Hindlimb muscle (tissue), 1 donor: ENCODE measurements around the gene ATG3. TPM values are rescaled to one million over a fixed set of nuclear protein-coding genes. Genes with fewer than 3 reads are reported as not detected.
A peak's percentile ranks its signal among the peaks of the same experiment; 100 is the strongest.
"Not testable (repeated sequence)": the region's sequence is repeated elsewhere in the genome, so short reads cannot be mapped to it uniquely, and the experiment has no call there.

Experiments used
- DNase-seq: peaks from one replicate; pipeline ENCODE4 v3.0.0-alpha.2; 2013
- polyA plus RNA-seq: library from polyadenylated mRNA; unstranded; fragments of 120-200 nt; gene quantifications from one replicate; pipeline ENCODE4 v1.2.1, GENCODE V29; 2013; ENCODE audit not compliant: insufficient read length

ATG3 gene
- 30.9 TPM for polyA plus RNA-seq

GRCh38 chr3:112561734-112562529 is at the start of gene ATG3, which contains the start of gene SLC35A5:
Gene ATG3, minus strand, starts transcription at chr3:112561962. Its CDS starts 434 bp downstream, at chr3:112561528.
Gene SLC35A5, plus strand, starts transcription at chr3:112562045. Its CDS starts 1,359 bp downstream, at chr3:112563404.
- DNase-seq = peak; percentile 99

GRCh38 chr3:112610121-112610520 is 48.4 kb upstream of the ATG3 start:
- no peak for DNase-seq

GRCh38 chr3:112607863-112608262 is 46.1 kb upstream of the ATG3 start:
- DNase-seq = no peak

GRCh38 chr3:112606098-112606497 is 44.3 kb upstream of the ATG3 start:
- no peak for DNase-seq

GRCh38 chr3:112605285-112605684 is 43.5 kb upstream of the ATG3 start:
- peak; percentile 36 for DNase-seq

- DNase-seq = no peak
Measured at GRCh38 chr3:112604536-112604935, 42.8 kb upstream of the ATG3 start.

- DNase-seq = no peak
Measured at GRCh38 chr3:112602217-112602838, 40.6 kb upstream of the ATG3 start.

- DNase-seq = no peak
Measured at GRCh38 chr3:112598731-112599130, 37.0 kb upstream of the ATG3 start.

GRCh38 chr3:112597945-112598344 is 36.2 kb upstream of the ATG3 start:
- no peak for DNase-seq

- DNase-seq = no peak
Measured at GRCh38 chr3:112594856-112595255, 33.1 kb upstream of the ATG3 start.

GRCh38 chr3:112593258-112593657 is 31.5 kb upstream of the ATG3 start:
- DNase-seq = no peak

GRCh38 chr3:112587336-112587735 is 25.6 kb upstream of the ATG3 start:
- DNase-seq = no peak

GRCh38 chr3:112585782-112586181 is 24.0 kb upstream of the ATG3 start:
- DNase-seq = no peak

- no peak for DNase-seq
Measured at GRCh38 chr3:112583105-112583504, 21.3 kb upstream of the ATG3 start.

- DNase-seq = peak; percentile 63
Measured at GRCh38 chr3:112582244-112582874, 20.6 kb upstream of the ATG3 start.

GRCh38 chr3:112579697-112580096 is 17.9 kb upstream of the ATG3 start:
- no peak for DNase-seq

- DNase-seq = no peak
Measured at GRCh38 chr3:112579232-112579631, 17.5 kb upstream of the ATG3 start.

GRCh38 chr3:112572701-112573100 is 10.9 kb upstream of the ATG3 start:
- DNase-seq = no peak

- DNase-seq = no peak
Measured at GRCh38 chr3:112569265-112569664, 7.5 kb upstream of the ATG3 start.

GRCh38 chr3:112568642-112569041 is 6.9 kb upstream of the ATG3 start:
- DNase-seq = no peak

GRCh38 chr3:112564940-112565305 is 3.2 kb upstream of the ATG3 start:
- DNase-seq = no peak

- not testable (repeated sequence) for DNase-seq
Measured at GRCh38 chr3:112564247-112564939, 2.6 kb upstream of the ATG3 start.

- no peak for DNase-seq
Measured at GRCh38 chr3:112561484-112561733, 353 bp downstream of the ATG3 start.
